HepG2 (cell line): ENCODE data around the gene PIANP. TPM values are rescaled to one million over a fixed set of nuclear protein-coding genes. Genes with fewer than 3 reads are reported as not detected.

ENCODE experiments used
- ATRX ChIP-seq: sonication (generic); formaldehyde crosslinking; IDR thresholded peaks from 2 replicates; pipeline ENCODE4 v1.4.0; 2020; ENCODE audit warnings: missing genetic modification reagents, borderline replicate concordance
- BCL6 ChIP-seq: IDR thresholded peaks from 2 replicates; pipeline ENCODE4 v1.6.1; 2016; ENCODE audit warnings: missing genetic modification reagents, missing compliant biosample characterization
- GATAD2A ChIP-seq: IDR thresholded peaks from 2 replicates; pipeline ENCODE4 v1.6.1; 2016
- IRF1 ChIP-seq: sonication (generic); formaldehyde crosslinking; IDR thresholded peaks from 2 replicates; pipeline ENCODE4 v1.4.0; 2020; ENCODE audit warnings: low read depth, mild to moderate bottlenecking, missing genetic modification reagents
- MEF2D ChIP-seq: sonication (generic); formaldehyde crosslinking; IDR thresholded peaks from 2 replicates; pipeline ENCODE4 v1.5.1; 2020; ENCODE audit warnings: mild to moderate bottlenecking, missing genetic modification reagents
- NFE2L2 ChIP-seq: fragments of 150-350 bp; IDR thresholded peaks from 2 replicates; pipeline ENCODE4 v1.6.1; 2014; ENCODE audit warnings: low read length
- PHF5A ChIP-seq: IDR thresholded peaks from one replicate; pipeline ENCODE4 v1.6.1; 2018; ENCODE audit warnings: low read depth, missing genetic modification reagents; ENCODE audit not compliant: unreplicated experiment
- RAD51 ChIP-seq: fragments of 450-650 bp; IDR thresholded peaks from 2 replicates; pipeline ENCODE4 v1.6.1; 2016; ENCODE audit warnings: borderline replicate concordance
- RXRA ChIP-seq: sonication (generic); formaldehyde crosslinking; IDR thresholded peaks from 2 replicates; pipeline ENCODE4 v1.5.1; 2020; ENCODE audit warnings: missing genetic modification reagents
- SIN3A ChIP-seq: IDR thresholded peaks from 2 replicates; pipeline ENCODE4 v1.6.1; 2011; ENCODE audit warnings: low read depth, mild to moderate bottlenecking, control low read depth, low read length, borderline replicate concordance
- SP2 ChIP-seq: sonication (generic); formaldehyde crosslinking; IDR thresholded peaks from 2 replicates; pipeline ENCODE4 v1.5.1; 2020; ENCODE audit warnings: mild to moderate bottlenecking, missing genetic modification reagents
- TEAD2 ChIP-seq: sonication (generic); formaldehyde crosslinking; IDR thresholded peaks from 2 replicates; pipeline ENCODE4 v1.9.0; 2021; ENCODE audit warnings: missing genetic modification reagents
- U2AF1 ChIP-seq: fragments of 200-400 bp; formaldehyde crosslinking; optimal IDR thresholded peaks from 2 replicates; pipeline ENCODE3; 2017; ENCODE audit warnings: mild to moderate bottlenecking, low read depth, low read length
- XRCC5 ChIP-seq: fragments of 200-400 bp; formaldehyde crosslinking; optimal IDR thresholded peaks from 2 replicates; pipeline ENCODE3; 2017; ENCODE audit warnings: mild to moderate bottlenecking, low read length
- ZMYM2 ChIP-seq: sonication (generic); formaldehyde crosslinking; IDR thresholded peaks from 2 replicates; pipeline ENCODE4 v1.8.0; 2022; ENCODE audit warnings: mild to moderate bottlenecking, missing genetic modification reagents
- ZNF3 ChIP-seq: IDR thresholded peaks from 2 replicates; pipeline ENCODE4 v1.7.0; 2017; ENCODE audit warnings: inconsistent platforms
- ZNF414 ChIP-seq: sonication (generic); formaldehyde crosslinking; IDR thresholded peaks from 2 replicates; pipeline ENCODE4 v1.5.0; 2020; ENCODE audit warnings: missing genetic modification reagents
- ZNF589 ChIP-seq: sonication (generic); formaldehyde crosslinking; conservative IDR thresholded peaks from 2 replicates; pipeline ENCODE4 v1.8.0; 2022; ENCODE audit warnings: mild to moderate bottlenecking, moderate library complexity, missing genetic modification reagents
- ZNF766 ChIP-seq: sonication (generic); formaldehyde crosslinking; IDR thresholded peaks from 2 replicates; pipeline ENCODE4 v1.5.0; 2020; ENCODE audit warnings: missing genetic modification reagents, borderline replicate concordance
- ZNF775 ChIP-seq: sonication (generic); formaldehyde crosslinking; IDR thresholded peaks from 2 replicates; pipeline ENCODE4 v1.4.0; 2020; ENCODE audit warnings: missing genetic modification reagents, mild to moderate bottlenecking, moderate library complexity, borderline replicate concordance
- polyA plus RNA-seq, 8 experiments: library from polyadenylated mRNA; depleted of rRNA in 3 of 8; stranded (reverse) in 7 of 8; unstranded in 1 of 8; fragments of >200 nt; fragmentation: Illumina TruSeq in 4 of 8; extraction: Trizol in 4 of 8; gene quantifications; 2 replicates each; pipeline versions ENCODE4 v1.2.1 to v1.2.3, GENCODE V29; 2011 to 2016; ENCODE audit warnings: low read depth in 4 of 8, missing spikeins in 1 of 8, mixed read lengths in 1 of 8; ENCODE audit not compliant: insufficient read depth in 1 of 8
- total RNA-seq, 5 experiments: library from RNA; depleted of rRNA; stranded (reverse); fragments of >200 nt; fragmentation: Illumina TruSeq; extraction: Trizol; gene quantifications; 2 replicates each; pipeline ENCODE4 v1.2.3, GENCODE V29; 2016; ENCODE audit warnings: low read depth in 1 of 5
- TF ChIP-seq, protein P1 (sequence below): sonication (generic); formaldehyde crosslinking; conservative IDR thresholded peaks from 2 replicates; pipeline ENCODE4 v1.4.0; 2020; ENCODE audit warnings: missing genetic modification reagents
- TF ChIP-seq, protein P2 (sequence below): sonication (generic); formaldehyde crosslinking; IDR thresholded peaks from 2 replicates; pipeline ENCODE4 v1.4.0; 2020; ENCODE audit warnings: missing genetic modification reagents, mild to moderate bottlenecking, borderline replicate concordance
- TF ChIP-seq, protein P3 (sequence below): sonication (generic); formaldehyde crosslinking; IDR thresholded peaks from 2 replicates; pipeline ENCODE4 v1.5.1; 2020; ENCODE audit warnings: missing genetic modification reagents, mild to moderate bottlenecking, borderline replicate concordance

The PIANP gene
- total and polyA plus RNA-seq, 2 of the 13 experiments (the other 11 are each of a cell fraction or from before 2014, with no cell fraction given): not detected

GRCh38 chr12:6688999-6689882 lies 11.4 kb downstream of the PIANP start, which contains the start of gene ZNF384 (continued):
- TF ChIP-seq SIN3A (peak; percentile 62; the same call in 1 of the 2 replicates), ZNF766 (CRISPR knock-in tag) (no peak; the same call in 1 of the 2 replicates), TEAD2 (CRISPR knock-in tag) (no peak), SP2 (CRISPR knock-in tag) (peak; percentile 84), ZNF589 (CRISPR knock-in tag) (no peak), IRF1 (no peak), NFE2L2 (no peak), PHF5A (no peak), MEF2D (CRISPR knock-in tag) (peak; percentile 43; the same call in 1 of the 2 replicates), XRCC5 (peak; percentile 22), RAD51 (no peak), BCL6 (CRISPR knock-in tag) (no peak), ZNF775 (CRISPR knock-in tag) (no peak), GATAD2A (CRISPR knock-in tag) (no peak), ZNF3 (CRISPR knock-in tag) (no peak), RXRA (no peak; the same call in 1 of the 2 replicates), U2AF1 (no peak), ZNF414 (CRISPR knock-in tag) (no peak), ZMYM2 (CRISPR knock-in tag) (no peak; the same call in 1 of the 2 replicates), ATRX (CRISPR knock-in tag) (no peak)
- TF ChIP-seq, protein P1, sequence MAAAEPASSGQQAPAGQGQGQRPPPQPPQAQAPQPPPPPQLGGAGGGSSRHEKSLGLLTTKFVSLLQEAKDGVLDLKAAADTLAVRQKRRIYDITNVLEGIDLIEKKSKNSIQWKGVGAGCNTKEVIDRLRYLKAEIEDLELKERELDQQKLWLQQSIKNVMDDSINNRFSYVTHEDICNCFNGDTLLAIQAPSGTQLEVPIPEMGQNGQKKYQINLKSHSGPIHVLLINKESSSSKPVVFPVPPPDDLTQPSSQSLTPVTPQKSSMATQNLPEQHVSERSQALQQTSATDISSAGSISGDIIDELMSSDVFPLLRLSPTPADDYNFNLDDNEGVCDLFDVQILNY: no peak
- TF ChIP-seq, protein P2, sequence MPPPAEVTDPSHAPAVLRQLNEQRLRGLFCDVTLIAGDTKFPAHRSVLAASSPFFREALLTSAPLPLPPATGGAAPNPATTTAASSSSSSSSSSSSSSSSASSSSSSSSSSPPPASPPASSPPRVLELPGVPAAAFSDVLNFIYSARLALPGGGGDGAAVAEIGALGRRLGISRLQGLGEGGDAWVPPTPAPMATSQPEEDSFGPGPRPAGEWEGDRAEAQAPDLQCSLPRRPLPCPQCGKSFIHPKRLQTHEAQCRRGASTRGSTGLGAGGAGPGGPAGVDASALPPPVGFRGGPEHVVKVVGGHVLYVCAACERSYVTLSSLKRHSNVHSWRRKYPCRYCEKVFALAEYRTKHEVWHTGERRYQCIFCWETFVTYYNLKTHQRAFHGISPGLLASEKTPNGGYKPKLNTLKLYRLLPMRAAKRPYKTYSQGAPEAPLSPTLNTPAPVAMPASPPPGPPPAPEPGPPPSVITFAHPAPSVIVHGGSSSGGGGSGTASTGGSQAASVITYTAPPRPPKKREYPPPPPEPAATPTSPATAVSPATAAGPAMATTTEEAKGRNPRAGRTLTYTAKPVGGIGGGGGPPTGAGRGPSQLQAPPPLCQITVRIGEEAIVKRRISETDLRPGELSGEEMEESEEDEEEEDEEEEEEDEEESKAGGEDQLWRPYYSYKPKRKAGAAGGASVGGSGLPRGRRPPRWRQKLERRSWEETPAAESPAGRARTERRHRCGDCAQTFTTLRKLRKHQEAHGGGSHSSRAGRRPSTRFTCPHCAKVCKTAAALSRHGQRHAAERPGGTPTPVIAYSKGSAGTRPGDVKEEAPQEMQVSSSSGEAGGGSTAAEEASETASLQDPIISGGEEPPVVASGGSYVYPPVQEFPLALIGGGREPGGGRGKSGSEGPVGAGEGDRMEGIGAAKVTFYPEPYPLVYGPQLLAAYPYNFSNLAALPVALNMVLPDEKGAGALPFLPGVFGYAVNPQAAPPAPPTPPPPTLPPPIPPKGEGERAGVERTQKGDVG (CRISPR knock-in tag): no peak
- TF ChIP-seq, protein P3, sequence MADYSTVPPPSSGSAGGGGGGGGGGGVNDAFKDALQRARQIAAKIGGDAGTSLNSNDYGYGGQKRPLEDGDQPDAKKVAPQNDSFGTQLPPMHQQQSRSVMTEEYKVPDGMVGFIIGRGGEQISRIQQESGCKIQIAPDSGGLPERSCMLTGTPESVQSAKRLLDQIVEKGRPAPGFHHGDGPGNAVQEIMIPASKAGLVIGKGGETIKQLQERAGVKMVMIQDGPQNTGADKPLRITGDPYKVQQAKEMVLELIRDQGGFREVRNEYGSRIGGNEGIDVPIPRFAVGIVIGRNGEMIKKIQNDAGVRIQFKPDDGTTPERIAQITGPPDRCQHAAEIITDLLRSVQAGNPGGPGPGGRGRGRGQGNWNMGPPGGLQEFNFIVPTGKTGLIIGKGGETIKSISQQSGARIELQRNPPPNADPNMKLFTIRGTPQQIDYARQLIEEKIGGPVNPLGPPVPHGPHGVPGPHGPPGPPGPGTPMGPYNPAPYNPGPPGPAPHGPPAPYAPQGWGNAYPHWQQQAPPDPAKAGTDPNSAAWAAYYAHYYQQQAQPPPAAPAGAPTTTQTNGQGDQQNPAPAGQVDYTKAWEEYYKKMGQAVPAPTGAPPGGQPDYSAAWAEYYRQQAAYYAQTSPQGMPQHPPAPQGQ: 0 out of 2 replicates have a peak, but pooled peaks have one; percentile 34
